Mesothelial cell of epicardium (in vitro differentiated cells): ENCODE results near the gene KHDC4. TPM values are rescaled to one million over a fixed set of nuclear protein-coding genes. Genes with fewer than 3 reads are reported as not detected.

Experiments
- DNase-seq, 2 experiments: peaks; one replicate each; pipeline ENCODE4 v3.0.0; 2021; ENCODE audit warnings: low spot score in 2 of 2; ENCODE audit not compliant: unreplicated experiment in 2 of 2
- H3K27ac Mint-ChIP-seq: 2 replicates; pipeline ENCODE4 v1.8.0; 2021; ENCODE audit warnings: mixed read lengths
- H3K27me3 Mint-ChIP-seq: 2 replicates; pipeline ENCODE4 v1.8.0; 2021; ENCODE audit warnings: low read depth, mixed read lengths
- H3K36me3 Mint-ChIP-seq: 2 replicates; pipeline ENCODE4 v1.8.0; 2021; ENCODE audit warnings: mixed read lengths
- H3K4me1 Mint-ChIP-seq: 2 replicates; pipeline ENCODE4 v1.8.0; 2021; ENCODE audit warnings: mixed read lengths
- H3K4me3 Mint-ChIP-seq: 2 replicates; pipeline ENCODE4 v1.8.0; 2021; ENCODE audit warnings: mild to moderate bottlenecking, moderate library complexity, mixed read lengths
- H3K9me3 Mint-ChIP-seq: 2 replicates; pipeline ENCODE4 v1.8.0; 2021; ENCODE audit warnings: mixed read lengths
- CTCF ChIP-seq: fragments of 200-600 bp; sonication (generic); IDR thresholded peaks from one replicate; pipeline ENCODE4 v1.5.0; 2021; ENCODE audit warnings: antibody characterized with exemption; ENCODE audit not compliant: unreplicated experiment
- total RNA-seq: library from RNA; stranded (reverse); gene quantifications from 3 replicates; pipeline ENCODE4 v1.2.1, GENCODE V29; 2021

The KHDC4 gene
- total RNA-seq, 1 donor from 2014 or later: 70.1 TPM

DNA sequence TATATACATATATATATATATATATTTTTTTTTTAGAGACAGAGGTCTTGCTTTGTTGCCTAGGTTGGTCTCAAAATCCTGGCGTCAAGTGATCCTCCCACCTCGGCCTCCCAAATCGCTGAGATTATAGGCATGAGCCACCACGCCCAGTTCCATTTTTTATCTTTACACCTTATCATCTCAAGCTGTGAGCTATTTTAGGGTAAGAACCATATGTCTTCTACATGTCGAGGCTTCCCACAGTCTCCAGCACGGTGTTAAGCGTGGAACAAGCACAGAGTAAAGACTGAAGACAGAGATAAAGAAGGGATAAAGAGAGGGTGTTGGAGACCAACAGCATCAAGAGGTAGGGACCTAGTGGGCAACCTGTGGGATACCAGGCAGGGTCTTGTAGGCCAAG lies 30.0 kb upstream of the KHDC4 start:
- Mint-ChIP-seq H3K4me3 (no peak overlapping the region), H3K27ac (no peak overlapping the region), H3K27me3 (no peaks in the 10 kb centered on the region), H3K36me3 (peaks cover 35% of the 10 kb centered on the region), H3K4me1 (peaks cover 4% of the 10 kb centered on the region), H3K9me3 (no peaks in the 10 kb centered on the region)
- TF ChIP-seq CTCF: no peak
- DNase-seq: no peak

GRCh38 chr1:155962599-155963211 lies 28.5 kb upstream of the KHDC4 start:
- no peaks in the 10 kb centered on the region for H3K4me1 Mint-ChIP-seq
- no peaks in the 10 kb centered on the region for H3K27me3 Mint-ChIP-seq
- H3K27ac Mint-ChIP-seq: no peak overlapping the region

DNA sequence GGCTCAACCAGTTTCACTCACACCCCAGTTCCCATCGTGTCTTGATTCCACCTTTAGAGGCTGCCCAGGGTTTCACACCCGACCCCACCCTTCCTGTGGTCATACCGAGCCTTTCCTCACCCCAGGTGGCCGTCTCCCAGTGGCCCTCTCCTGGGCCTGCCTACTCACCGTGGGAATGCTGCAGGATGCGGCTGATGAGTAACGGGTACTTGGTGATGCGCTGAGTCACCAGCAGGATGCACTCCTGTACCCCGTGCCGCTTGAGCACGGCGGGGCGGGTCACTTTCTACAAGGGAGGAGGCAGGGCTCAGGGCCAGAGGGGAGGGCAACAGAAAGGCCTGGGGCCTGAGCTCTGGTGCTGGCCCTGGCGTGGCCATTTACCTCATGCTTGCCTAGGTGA lies 27.7 kb upstream of the KHDC4 start:
- Mint-ChIP-seq H3K36me3 (peaks cover 48% of the 10 kb centered on the region), H3K27me3 (no peaks in the 10 kb centered on the region), H3K4me3 (no peak overlapping the region), H3K4me1 (no peaks in the 10 kb centered on the region), H3K9me3 (no peaks in the 10 kb centered on the region), H3K27ac (no peak overlapping the region)
- no peak for TF ChIP-seq CTCF
- DNase-seq: no peak

More at GRCh38 chr1:155962599-155963211, 28.5 kb upstream of the KHDC4 start:
- H3K36me3 Mint-ChIP-seq: peaks cover 41% of the 10 kb centered on the region
- no peak for TF ChIP-seq CTCF
- no peak overlapping the region for H3K4me3 Mint-ChIP-seq
- DNase-seq: no peak
- no peaks in the 10 kb centered on the region for H3K9me3 Mint-ChIP-seq

DNA sequence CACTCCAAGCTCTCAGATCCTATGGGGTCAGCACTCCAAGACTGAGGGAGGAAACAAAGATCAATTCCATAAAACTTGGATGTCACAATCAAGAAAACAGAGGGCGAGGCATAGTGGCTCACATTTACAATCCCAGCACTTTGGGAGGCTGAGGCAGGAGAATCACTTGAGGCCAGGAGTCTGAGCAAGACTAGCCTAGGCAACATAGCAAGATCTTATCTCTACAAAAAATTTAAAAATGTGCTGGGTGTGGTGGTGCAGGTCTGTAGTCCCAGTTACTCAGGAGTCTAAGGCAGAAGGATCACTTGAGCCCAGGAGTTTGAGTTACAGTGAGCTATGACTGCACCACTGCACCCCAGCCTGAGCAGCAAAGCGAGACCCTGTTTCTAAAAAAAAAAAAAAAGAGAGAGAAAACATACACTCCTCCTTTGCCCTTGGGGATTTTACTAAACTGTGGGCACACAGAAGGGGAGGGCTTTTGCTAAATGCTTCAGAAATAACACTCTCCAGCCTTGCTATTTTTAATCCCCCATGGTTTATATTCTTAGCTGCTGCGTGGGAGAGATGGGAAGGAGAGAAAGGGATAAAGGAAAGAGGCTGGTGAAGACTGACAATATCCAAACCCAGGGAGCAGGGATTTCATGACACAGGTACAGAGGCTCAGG lies 26.0 kb upstream of the KHDC4 start:
- DNase-seq: no peak
- H3K4me3 Mint-ChIP-seq: no peak overlapping the region
- no peak overlapping the region for H3K27ac Mint-ChIP-seq
- TF ChIP-seq CTCF: no peak
- no peaks in the 10 kb centered on the region for H3K9me3 Mint-ChIP-seq
- H3K27me3 Mint-ChIP-seq: no peaks in the 10 kb centered on the region
- peaks cover 42% of the 10 kb centered on the region for H3K36me3 Mint-ChIP-seq
- no peaks in the 10 kb centered on the region for H3K4me1 Mint-ChIP-seq

DNA sequence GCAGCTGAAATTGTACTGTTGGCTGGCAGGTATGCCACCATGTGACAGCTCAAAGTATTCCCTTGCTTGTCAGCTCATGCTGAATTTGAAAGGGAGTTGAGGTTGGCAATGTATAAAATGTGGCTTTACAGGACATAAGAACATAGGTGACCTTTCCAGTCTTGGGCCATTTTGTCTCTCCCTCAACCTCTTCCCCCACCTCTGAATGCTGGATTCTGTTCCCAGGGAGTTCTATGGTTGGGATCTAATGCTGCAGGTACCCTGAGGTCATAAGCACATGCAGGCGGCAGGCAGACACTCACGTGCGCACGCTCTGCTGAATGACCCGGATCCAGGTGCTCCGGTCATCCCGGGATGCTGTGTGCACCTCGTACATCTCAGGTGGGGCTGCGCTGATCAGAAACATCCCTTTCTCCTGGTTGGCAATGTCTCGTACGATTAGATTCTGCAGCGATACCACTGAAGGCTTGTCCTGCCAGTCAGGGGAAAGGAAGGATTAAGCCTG lies 23.2 kb upstream of the KHDC4 start:
- H3K27me3 Mint-ChIP-seq: no peaks in the 10 kb centered on the region
- TF ChIP-seq CTCF: no peak
- DNase-seq: no peak
- no peaks in the 10 kb centered on the region for H3K4me1 Mint-ChIP-seq
- no peaks in the 10 kb centered on the region for H3K9me3 Mint-ChIP-seq
- H3K4me3 Mint-ChIP-seq: no peak overlapping the region
- H3K27ac Mint-ChIP-seq: no peak overlapping the region
- peaks cover 49% of the 10 kb centered on the region for H3K36me3 Mint-ChIP-seq
